ENCODE data around the gene DERA.

The DERA gene

DNA sequence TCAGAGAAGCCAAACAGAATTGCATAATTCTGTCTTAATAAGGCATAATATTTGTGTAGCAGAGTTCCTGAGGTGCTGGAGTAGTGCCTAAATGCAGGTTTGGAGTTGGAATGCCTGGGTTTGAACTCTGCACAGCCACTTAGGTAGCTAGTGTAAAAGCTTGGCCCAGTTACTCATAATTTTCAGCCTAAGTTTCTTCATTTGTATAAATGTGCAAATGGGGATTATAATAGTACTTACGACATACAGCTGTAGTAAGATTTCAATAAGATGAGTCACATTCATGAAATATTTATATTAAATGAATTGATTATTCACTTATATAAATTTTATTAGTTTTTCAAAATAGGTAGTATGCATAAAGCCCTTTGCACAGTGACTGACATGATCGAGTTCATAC lies 175.8 kb downstream of the DERA start:
- DNase-seq: no peak

Measured in NCI-H748 treated with DMSO at 0.1 percent for 48 hours (cell line).